H1 (cell line): ENCODE results near the gene ZNF577.

Experiments
- GABPA ChIP-seq: IDR thresholded peaks from 2 replicates; pipeline ENCODE4 v1.6.1; 2011; ENCODE audit warnings: mild to moderate bottlenecking, low read length, moderate library complexity, borderline replicate concordance; ENCODE audit not compliant: insufficient read depth
- POLR2A ChIP-seq, 2 experiments: IDR thresholded peaks; 1 replicate in 1 of 2; 2 replicates in 1 of 2; pipeline ENCODE4 v1.6.1; 2011; ENCODE audit warnings: low read depth in 2 of 2, low read length in 2 of 2, mild to moderate bottlenecking in 2 of 2; ENCODE audit errors: control extremely low read depth in 1 of 2
- TAF1 ChIP-seq: IDR thresholded peaks from 2 replicates; pipeline ENCODE4 v1.6.1; 2011; ENCODE audit warnings: mild to moderate bottlenecking, low read depth, low read length

GRCh38 chr19:51926426-51926783 is 38.7 kb upstream of the ZNF577 start:
- no peak for TF ChIP-seq TAF1
- no peak; the same call in 1 of the 2 replicates for TF ChIP-seq GABPA
- TF ChIP-seq POLR2A (IDR thresholded peaks at IDR 0.05; ENCODE audit: control extremely low read depth in 1 of 2, low read depth in 2 of 2, low read length in 2 of 2): no peak; a peak in 1 of 3 replicates
